GM18873 (cell line): ENCODE measurements around the gene BAIAP2.

Experiments used
- ATAC-seq: cut with Tn5 transposase; IDR thresholded peaks from one replicate; pipeline ENCODE4 v1.9.1; 2021; ENCODE audit warnings: mild to moderate bottlenecking, moderate library complexity, moderate number of reproducible peaks; ENCODE audit not compliant: unreplicated experiment, low FRiP score

The BAIAP2 gene

DNA sequence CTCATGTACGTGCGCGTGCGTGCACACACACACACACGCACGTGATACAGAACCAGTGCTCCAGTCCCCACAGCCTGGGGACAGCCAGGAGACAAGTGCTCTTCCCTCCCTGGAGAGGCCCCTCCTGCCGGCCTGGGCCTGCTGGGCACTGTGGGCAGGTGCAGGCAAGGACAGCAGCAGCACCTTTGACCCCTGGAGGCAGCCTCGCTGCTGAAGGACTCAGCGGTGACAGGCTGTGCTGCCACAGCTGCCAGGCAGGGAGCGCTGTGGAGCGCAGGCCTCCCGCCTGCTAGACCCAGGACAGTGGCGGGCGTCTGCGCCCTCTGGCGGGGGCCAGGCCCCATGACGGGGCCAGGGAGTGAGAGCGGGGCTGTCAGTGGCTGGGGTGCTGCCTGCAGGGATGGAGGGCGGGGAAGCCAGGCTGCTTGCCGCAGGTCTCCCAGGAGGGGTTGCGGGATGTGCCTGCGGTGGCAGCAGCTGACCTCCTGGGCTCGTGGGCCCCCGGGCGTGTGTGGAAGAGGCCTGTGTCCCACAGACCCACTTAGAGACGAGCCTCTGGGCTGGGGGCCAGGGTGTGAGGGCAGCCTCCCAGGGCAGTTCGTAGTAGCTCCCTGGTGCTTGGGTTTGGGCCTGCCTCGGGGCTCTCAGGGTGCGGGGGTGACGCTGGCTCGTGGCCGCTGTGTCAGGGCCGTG is 66.8 kb downstream of the BAIAP2 start:
- peak; percentile 46 for ATAC-seq

DNA sequence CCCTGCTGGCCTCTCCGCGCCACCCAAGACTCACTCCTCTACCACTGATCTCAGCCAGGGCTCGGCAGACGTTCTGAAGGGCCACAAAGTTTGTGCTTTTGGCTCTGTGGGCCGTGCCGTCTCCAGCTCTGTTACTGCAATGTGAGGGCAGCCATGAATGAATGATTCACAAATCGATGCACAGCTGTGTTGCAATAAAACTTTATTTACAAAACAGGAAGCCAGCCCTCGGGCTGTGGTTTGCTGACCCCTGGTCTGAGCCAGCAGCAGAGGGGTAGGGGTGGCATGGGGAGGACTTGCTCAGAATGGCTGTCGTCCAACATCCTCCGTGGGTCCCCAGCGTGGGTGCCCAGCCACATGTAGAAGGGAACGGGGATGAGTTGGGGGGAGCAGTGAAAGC is 67.4 kb downstream of the BAIAP2 start:
- no peak for ATAC-seq

DNA sequence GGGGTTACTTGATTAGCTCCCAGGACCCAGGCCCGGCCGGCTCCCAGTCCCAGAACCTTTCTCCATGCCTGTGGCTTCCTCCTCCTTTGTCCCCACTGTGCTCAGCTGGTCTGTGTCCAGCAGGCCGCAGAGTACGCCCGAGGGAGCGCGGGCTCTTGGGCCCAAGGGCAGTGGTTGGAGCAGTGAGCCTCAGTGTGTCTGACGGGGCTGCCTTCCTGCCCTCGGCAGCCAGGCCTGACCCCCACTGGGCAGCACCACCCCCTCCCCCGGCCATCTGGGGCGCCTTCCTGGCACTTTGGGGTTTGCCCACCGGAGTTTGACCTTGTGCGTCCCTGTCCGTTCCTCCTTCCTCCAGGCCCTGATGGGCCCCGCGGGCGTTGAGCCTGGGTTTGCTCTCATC is 67.9 kb downstream of the BAIAP2 start:
- ATAC-seq = no peak

DNA sequence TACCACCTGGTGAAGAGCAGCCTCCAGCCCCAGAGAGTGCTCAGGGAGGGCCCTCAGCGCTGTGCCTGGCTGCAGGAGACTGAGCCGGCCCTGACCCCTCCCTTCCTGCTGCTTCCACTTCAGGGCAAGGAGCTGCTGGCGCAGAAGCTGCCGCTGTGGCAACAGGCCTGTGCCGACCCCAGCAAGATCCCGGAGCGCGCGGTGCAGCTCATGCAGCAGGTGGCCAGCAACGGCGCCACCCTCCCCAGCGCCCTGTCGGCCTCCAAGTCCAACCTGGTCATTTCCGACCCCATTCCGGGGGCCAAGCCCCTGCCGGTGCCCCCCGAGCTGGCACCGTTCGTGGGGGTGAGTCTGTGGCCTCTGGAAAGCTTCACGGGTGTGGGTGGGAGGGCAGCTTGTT is 68.4 kb downstream of the BAIAP2 start:
- ATAC-seq = no peak

GRCh38 chr17:81106716-81107115 is 71.8 kb downstream of the BAIAP2 start:
- ATAC-seq = no peak

DNA sequence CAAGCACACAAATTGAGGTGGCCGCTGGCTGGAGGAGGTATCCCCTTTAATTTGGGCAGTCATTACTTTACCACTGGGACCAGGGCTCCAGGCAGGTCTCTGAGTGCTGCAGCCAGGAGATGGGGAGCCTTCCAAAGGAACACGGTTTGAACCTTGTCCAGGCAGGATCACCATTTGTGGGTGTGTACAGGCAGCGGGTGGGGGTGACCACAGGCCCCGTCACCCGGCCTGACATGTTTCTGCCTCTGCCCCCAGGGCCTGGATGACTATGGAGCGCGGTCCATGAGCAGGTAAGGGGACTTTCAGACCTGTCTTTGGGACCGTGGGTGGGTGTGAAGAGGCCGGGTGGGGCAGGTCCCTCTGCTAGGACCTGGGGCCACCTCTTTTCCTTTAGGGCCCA is 73.3 kb downstream of the BAIAP2 start:
- ATAC-seq = no peak

GRCh38 chr17:81109957-81110356 is 75.0 kb downstream of the BAIAP2 start:
- ATAC-seq = no peak

- no peak for ATAC-seq
Measured at GRCh38 chr17:81110488-81111040, 75.6 kb downstream of the BAIAP2 start.

GRCh38 chr17:81111066-81111465 is 76.1 kb downstream of the BAIAP2 start:
- ATAC-seq = no peak

- no peak for ATAC-seq
Measured at GRCh38 chr17:81112450-81112849, 77.5 kb downstream of the BAIAP2 start.

DNA sequence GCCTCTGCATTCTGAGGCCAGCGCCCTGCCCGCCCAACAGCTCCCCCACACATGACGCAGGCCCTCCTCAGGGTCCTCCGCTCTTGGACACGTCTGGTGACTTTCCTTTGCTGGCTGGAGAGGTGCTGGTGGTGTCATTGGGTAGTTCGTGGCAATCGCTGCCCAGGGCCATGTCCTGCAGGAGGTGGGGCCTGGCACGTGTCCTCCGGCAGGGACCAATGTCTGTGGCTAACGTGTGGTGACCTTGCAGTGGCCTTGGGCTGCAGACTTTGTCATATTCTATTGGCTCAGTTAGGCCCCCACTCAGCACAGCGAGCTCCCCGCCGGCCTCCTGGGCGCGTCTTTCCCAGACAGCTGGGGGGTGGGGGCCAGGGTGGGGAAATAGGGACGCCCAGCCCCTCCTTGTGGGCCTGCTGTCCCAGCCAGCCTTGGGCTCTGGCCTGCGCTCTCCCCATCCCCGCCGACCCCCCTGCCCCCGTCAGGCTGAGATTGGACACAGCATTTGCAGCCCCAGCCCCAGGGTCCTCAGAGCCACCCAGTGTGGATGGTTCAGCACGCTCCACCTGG is 78.3 kb downstream of the BAIAP2 start:
- ATAC-seq = no peak

DNA sequence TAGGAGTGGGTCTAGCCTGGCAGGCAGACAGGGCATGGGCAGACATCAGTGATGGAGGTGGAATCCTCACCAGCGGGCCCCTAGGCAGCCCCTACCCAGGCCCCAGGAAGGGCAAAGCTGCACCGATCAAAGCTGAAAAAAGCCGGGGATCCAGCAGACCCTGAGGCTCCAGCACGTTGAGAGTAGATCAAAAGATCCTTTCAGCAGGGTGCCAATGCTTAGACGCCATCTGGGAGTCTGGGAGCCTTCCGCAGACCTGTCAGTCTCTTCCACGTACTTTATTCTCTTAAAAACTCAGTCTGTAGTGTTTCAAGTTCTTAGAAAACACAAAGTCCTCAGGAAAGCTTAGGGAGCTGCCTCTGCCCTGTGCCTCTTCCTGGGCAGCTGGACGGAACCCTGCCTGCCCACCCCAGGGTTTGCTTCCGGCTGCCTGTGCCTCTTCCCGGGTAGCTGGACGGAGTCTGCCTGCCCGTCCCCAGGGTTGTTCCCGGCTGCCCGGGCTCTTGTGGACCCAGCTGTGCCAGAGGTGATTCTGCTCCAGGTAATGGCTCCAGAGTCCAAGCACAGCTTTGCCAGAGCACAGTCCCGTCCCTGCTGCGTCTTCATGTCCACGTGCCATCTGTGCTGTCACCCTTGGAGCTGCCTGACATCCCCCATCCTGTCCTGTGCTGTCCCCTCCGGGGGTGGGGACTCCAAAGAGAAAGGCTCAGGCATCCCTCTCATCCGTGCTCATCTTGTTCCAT is 79.6 kb downstream of the BAIAP2 start:
- ATAC-seq = no peak

DNA sequence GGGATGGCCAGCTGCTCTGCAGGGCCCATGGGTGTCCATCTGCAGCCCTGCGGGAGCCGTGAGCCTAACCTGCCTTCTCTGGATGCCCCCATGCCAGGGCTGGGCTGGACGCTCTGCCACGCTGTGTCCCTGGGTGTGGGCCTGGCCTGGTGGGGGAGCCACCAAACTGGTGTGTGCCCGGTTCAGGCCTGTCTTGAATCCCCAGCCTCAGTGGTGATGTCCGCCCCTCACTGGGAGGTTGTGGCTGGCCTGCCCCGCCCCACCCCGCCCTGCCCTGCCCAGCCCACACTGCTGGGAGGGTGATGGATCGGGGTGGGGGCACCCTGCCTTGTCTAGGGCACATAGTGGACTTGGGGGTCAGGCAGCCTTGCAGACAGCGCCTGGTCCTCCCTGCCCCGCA is 80.3 kb downstream of the BAIAP2 start:
- ATAC-seq = no peak

GRCh38 chr17:81115749-81116464 is 81.0 kb downstream of the BAIAP2 start:
- no peak for ATAC-seq

- no peak for ATAC-seq
Measured at GRCh38 chr17:81116704-81117103, 81.8 kb downstream of the BAIAP2 start.

DNA sequence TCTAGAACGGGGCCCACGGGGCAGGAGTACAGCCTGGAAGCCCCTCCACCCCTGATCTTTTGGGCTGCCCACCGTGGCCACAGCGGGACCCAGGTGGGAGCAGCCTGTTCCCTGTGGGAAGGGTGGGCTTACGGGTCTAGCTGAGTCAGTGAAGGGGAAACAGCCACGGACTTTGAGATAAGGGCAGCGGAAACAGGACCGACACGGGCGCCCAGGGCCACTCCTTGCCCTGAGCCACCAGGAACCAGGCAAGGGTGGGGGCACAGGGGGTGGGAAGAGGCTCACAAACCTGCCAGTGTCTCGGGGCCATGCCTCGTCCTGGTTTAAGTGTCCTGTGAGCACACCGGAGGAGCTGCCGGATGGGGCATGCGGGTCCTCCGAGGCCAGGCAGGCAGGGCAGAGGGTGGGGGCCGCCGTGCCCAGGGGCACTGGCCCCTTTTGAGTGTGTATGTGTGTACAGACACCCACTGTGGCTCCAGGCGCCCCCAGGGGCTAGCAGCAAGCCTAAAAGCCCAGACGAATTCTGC is 82.8 kb downstream of the BAIAP2 start:
- no peak for ATAC-seq

- ATAC-seq = no peak
Measured at GRCh38 chr17:81118308-81119221, 83.6 kb downstream of the BAIAP2 start.

- no peak for ATAC-seq
Measured at GRCh38 chr17:81119223-81120148, 84.5 kb downstream of the BAIAP2 start.

DNA sequence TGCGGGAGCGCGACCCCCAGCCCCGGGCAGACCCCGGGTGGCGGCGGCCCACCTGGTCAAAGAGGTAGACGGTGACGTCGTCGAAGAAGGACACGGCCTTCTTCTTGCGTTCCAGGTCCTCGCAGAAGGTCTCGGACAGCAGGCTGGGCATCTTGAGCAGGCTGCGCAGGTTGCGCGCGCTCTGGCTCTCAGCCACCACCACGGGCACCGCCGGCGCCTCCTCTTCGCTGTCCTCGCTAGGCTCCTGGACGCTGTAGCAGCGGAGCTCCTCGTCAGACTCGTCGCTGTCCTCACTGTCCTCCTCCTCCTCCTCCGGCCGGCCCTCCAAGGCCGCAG is 85.2 kb downstream of the BAIAP2 start:
- no peak for ATAC-seq
